GM12878 (cell line): Measurements from ENCODE around the gene SMG6. TPM values are rescaled to one million over a fixed set of nuclear protein-coding genes. Genes with fewer than 3 reads are reported as not detected.

Source experiments
- ATAC-seq: fragments of 200-7000 bp; cut with Tn5 transposase; 3 replicates; pipeline ENCODE4 v1.9.1; 2020; ENCODE audit warnings: mild to moderate bottlenecking, moderate library complexity
- BruUV-seq: library from RNA; stranded (reverse); fragments of 400-500 nt; replicated peaks from 2 replicates; lab custom pipeline; 2021; lab: Mats Ljungman, UMichigan
- CTCF ChIA-PET: fragments of 300-600 bp; sonication (Branson Sonifier 250); formaldehyde crosslinking; extraction: SDS; loops from one replicate; lab custom pipeline; 2021; ENCODE audit warnings: inconsistent platforms; lab: Yijun Ruan, JAX
- POLR2A ChIA-PET: fragments of 350-600 bp; formaldehyde crosslinking; extraction: SDS; loops from one replicate; lab custom pipeline; 2021; ENCODE audit warnings: inconsistent platforms; lab: Charles Lee
- RAD21 ChIA-PET: fragments of 300-600 bp; sonication (Branson Sonifier 250); formaldehyde crosslinking; loops from one replicate; lab custom pipeline; 2023; ENCODE audit warnings: antibody characterized with exemption; ENCODE audit not compliant: unreplicated experiment; lab: Charles Lee
- SMC1A ChIA-PET: fragments of 300-600 bp; sonication (Branson Sonifier 250); formaldehyde crosslinking; loops from one replicate; lab custom pipeline; 2023; ENCODE audit not compliant: unreplicated experiment, uncharacterized antibody; lab: Charles Lee
- DNase-seq: peaks from one replicate; pipeline ENCODE4 v3.0.0-alpha.2; 2011; ENCODE audit warnings: low read depth, low spot score
- FAIRE-seq: peaks from 3 replicates; lab custom pipeline; 2011; peaks lifted over from hg19 to GRCh38; lab: Jason Lieb, UNC
- H2AFZ ChIP-seq: 2 replicates; pipeline ENCODE4 v1.6.0; 2011; ENCODE audit warnings: low read depth, low read length, control low read depth; ENCODE audit not compliant: control insufficient read depth
- H3K27ac ChIP-seq: 2 replicates; pipeline ENCODE4 v1.5.1; 2011; ENCODE audit warnings: control low read depth; ENCODE audit not compliant: control insufficient read depth, insufficient read depth
- H3K27me3 ChIP-seq, 2 experiments: replicated peaks in 1 of 2; 2 replicates each; pipeline versions ENCODE4 v1.6.0 to v1.6.1; 2011; ENCODE audit warnings: low read length in 1 of 2; ENCODE audit not compliant: control insufficient read depth in 2 of 2, insufficient read depth in 2 of 2
- H3K36me3 ChIP-seq, 2 experiments: 2 replicates each; pipeline ENCODE4 v1.5.1; 2011; ENCODE audit warnings: low read length in 1 of 2; ENCODE audit not compliant: control insufficient read depth in 2 of 2, insufficient read depth in 2 of 2
- H3K4me1 ChIP-seq: 2 replicates; pipeline ENCODE4 v1.6.1; 2011; ENCODE audit warnings: mild to moderate bottlenecking, low read length, moderate library complexity, mixed read lengths; ENCODE audit not compliant: control insufficient read depth, insufficient read depth
- H3K4me2 ChIP-seq: 2 replicates; pipeline ENCODE4 v1.6.0; 2011; ENCODE audit warnings: control low read depth; ENCODE audit not compliant: control insufficient read depth, insufficient read depth
- H3K4me3 ChIP-seq: fragments of 200-600 bp; sonication (generic); 2 replicates; pipeline ENCODE4 v1.5.1; 2016
- H3K79me2 ChIP-seq: 2 replicates; pipeline ENCODE4 v1.6.0; 2011; ENCODE audit warnings: low read length; ENCODE audit not compliant: control insufficient read depth, insufficient read depth
- H3K9ac ChIP-seq: 2 replicates; pipeline ENCODE4 v1.8.0; 2011; ENCODE audit warnings: low read length, control low read depth, mixed read lengths; ENCODE audit not compliant: control insufficient read depth, insufficient read depth
- H3K9me3 ChIP-seq: replicated peaks from 3 replicates; pipeline ENCODE4 v1.5.1; 2011; ENCODE audit warnings: mild to moderate bottlenecking, low read length; ENCODE audit not compliant: control insufficient read depth, insufficient read depth
- H4K20me1 ChIP-seq: 2 replicates; pipeline ENCODE4 v1.6.0; 2011; ENCODE audit not compliant: control insufficient read depth, insufficient read depth
- ZBED1 ChIP-seq: IDR thresholded peaks from 2 replicates; pipeline ENCODE4 v1.6.1; 2016; ENCODE audit warnings: borderline replicate concordance
- WGBS: methylation state at CpG from one replicate; pipeline ENCODE4 v1.1.6; 2016; ENCODE audit warnings: low lambda C conversion rate; ENCODE audit not compliant: insufficient replicate concordance, insufficient coverage; ENCODE audit errors: missing lambda C conversion rate; 5-methylcytosine and 5-hydroxymethylcytosine counted together
- in situ Hi-C: fragments of 300-500 bp; cut with MboI; formaldehyde crosslinking; loops from 9 replicates; pipeline ENCODE4 v1.14.3; 2018; ENCODE audit warnings: mixed read lengths
- intact Hi-C: fragments of 100-400 bp; cut with micrococcal nuclease; formaldehyde crosslinking; loops from one replicate; pipeline ENCODE4 v1.14.2; 2022; ENCODE audit not compliant: unreplicated experiment
- polyA plus RNA-seq, 11 experiments: library from polyadenylated mRNA; depleted of rRNA in 4 of 11; unstranded in 6 of 11; stranded (reverse) in 5 of 11; fragments of >200 nt; fragmentation: Nextera tagmentation in 4 of 11; fragmentation: Illumina TruSeq in 1 of 11; extraction: Ambion mirVana in 4 of 11; extraction: Trizol in 1 of 11; gene quantifications; 1 replicate in 1 of 11; 2 replicates in 10 of 11; pipeline versions ENCODE4 v1.2.1 to v1.2.3, GENCODE V29; 2011 to 2016; ENCODE audit warnings: inconsistent platforms in 2 of 11, missing spikeins in 2 of 11, low read depth in 1 of 11
- total RNA-seq, 4 experiments: library from RNA; depleted of rRNA in 3 of 4; stranded (reverse); fragments of >200 nt in 3 of 4; fragmentation: Illumina TruSeq in 1 of 4; extraction: Trizol in 1 of 4; gene quantifications; 2 replicates each; pipeline versions ENCODE4 v1.2.1 to v1.2.3, GENCODE V29; 2013 to 2021
- TF ChIP-seq, protein P1 (sequence below): fragments of 450-650 bp; IDR thresholded peaks from 2 replicates; pipeline ENCODE4 v1.6.1; 2014; ENCODE audit warnings: mild to moderate bottlenecking

Gene SMG6
- total and polyA plus RNA-seq, 10 of the 15 experiments (the other 5 are each of a cell fraction or from before 2014, with no cell fraction given): 0.58 to 28.7 (median 15.7) TPM

DNA sequence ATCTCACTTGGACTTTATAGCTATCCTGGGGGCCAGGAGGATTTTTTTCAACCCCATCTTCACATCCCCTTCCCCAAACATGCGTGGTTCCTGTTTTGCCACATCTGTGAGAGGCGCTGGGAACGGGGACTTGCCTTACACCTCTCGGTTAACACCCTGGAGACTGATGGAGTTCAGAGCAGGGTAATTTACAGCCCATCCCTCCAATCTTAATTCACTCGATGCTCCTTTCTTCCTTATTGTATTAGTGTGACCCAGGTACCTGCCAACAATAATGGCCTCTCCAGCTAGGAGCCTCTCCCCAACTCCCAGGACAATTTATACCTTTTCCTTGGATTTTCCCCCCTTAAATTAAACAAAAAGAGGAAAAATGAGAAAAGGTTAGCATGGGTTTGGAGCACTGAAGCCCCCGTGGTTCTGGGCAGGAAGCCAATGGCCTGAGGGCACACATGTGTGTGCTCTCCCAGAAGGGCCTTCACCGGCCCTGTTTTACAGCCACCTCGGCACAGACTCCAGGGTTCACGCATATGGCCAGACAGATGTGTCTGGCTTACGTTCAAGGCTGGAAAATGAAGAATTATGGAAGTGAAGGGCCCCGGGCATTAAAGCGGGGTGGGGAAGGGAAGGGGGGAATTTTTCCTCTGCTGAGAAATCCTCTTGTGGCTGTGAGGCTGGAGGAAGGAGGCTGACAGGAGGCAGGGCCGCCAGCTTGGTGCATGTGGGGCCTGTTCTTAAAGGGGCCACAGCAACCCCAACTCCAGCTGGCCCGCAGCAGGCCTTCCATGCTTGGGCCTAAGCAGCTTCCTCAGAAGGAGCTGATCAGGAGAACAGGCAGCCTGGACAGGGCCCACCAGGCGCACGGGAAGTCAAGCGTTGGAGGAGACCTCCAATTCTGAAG is 227.2 kb downstream of the SMG6 start:
- in situ Hi-C loops: no loop called here
- CTCF ChIA-PET: interaction anchor here (1.4 kb wide), 1 partner anchor 13 kb away, joined by 3 read pairs; no protein-coding TSS in a partner anchor
- Histone ChIP-seq H4K20me1 (no peaks in the 10 kb centered on the region), H3K4me3 (no peak overlapping the region), H3K36me3 (peaks cover 15 to 18% of the 10 kb centered on the region in 2 experiments), H3K79me2 (no peaks in the 10 kb centered on the region), H3K27ac (0 out of 2 replicates have a peak overlapping the region, but pooled peaks have one; percentile 23), H3K4me2 (no peak overlapping the region), H3K4me1 (peaks cover 25% of the 10 kb centered on the region), H3K9ac (no peak overlapping the region), H2AFZ (no peak overlapping the region), H3K27me3 (no peaks in the 10 kb centered on the region), H3K9me3 (no peaks in the 10 kb centered on the region)
- no TSS peak for BruUV-seq
- POLR2A ChIA-PET: interaction anchor here (1.7 kb wide), 1 partner anchor 14 kb away, joined by 4 read pairs; no protein-coding TSS in a partner anchor
- no peak for DNase-seq
- SMC1A ChIA-PET: interaction anchor here (1.8 kb wide), 1 partner anchor 13 kb away, joined by 5 read pairs; no protein-coding TSS in a partner anchor
- FAIRE-seq: no peak
- 0 out of 2 replicates have a peak, but pooled peaks have one; percentile 25 for TF ChIP-seq ZBED1
- TF ChIP-seq, protein P1, sequence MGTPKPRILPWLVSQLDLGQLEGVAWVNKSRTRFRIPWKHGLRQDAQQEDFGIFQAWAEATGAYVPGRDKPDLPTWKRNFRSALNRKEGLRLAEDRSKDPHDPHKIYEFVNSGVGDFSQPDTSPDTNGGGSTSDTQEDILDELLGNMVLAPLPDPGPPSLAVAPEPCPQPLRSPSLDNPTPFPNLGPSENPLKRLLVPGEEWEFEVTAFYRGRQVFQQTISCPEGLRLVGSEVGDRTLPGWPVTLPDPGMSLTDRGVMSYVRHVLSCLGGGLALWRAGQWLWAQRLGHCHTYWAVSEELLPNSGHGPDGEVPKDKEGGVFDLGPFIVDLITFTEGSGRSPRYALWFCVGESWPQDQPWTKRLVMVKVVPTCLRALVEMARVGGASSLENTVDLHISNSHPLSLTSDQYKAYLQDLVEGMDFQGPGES: no peak
- RAD21 ChIA-PET: interaction anchor here (1.2 kb wide), 1 partner anchor 62 kb away, joined by 3 read pairs; no protein-coding TSS in a partner anchor
- WGBS: 97% methylated on average over 17 of the region's 17 CpGs
- intact Hi-C loops: no loop called here
- ATAC-seq: no peak
